H1 (cell line): ENCODE results near the gene HS6ST1.

Source experiments
- BRCA1 ChIP-seq: IDR thresholded peaks from 2 replicates; pipeline ENCODE4 v1.6.1; 2012; ENCODE audit warnings: low read depth, low read length, improper control_type of control experiment
- HDAC6 ChIP-seq: IDR thresholded peaks from one replicate; pipeline ENCODE4 v1.7.1; 2012; ENCODE audit warnings: low read depth, mild to moderate bottlenecking, inconsistent platforms, low read length, moderate library complexity
- KDM5A ChIP-seq: fragments of 200-600 bp; IDR thresholded peaks from 2 replicates; pipeline ENCODE4 v1.7.1; 2012; ENCODE audit warnings: mild to moderate bottlenecking, low read length, inconsistent platforms, mixed read lengths
- MAFK ChIP-seq: IDR thresholded peaks from 2 replicates; pipeline ENCODE4 v1.6.1; 2012; ENCODE audit warnings: low read depth, mild to moderate bottlenecking, improper control_type of control experiment, low read length
- MAX ChIP-seq: IDR thresholded peaks from 2 replicates; pipeline ENCODE4 v1.6.1; 2012; ENCODE audit warnings: inconsistent platforms
- TBP ChIP-seq: IDR thresholded peaks from 2 replicates; pipeline ENCODE4 v1.6.1; 2011; ENCODE audit warnings: low read depth, low read length, improper control_type of control experiment
- TF ChIP-seq, protein P1 (sequence below), 3 experiments: IDR thresholded peaks; 1 replicate in 2 of 3; 2 replicates in 1 of 3; pipeline versions ENCODE4 v1.5.1 to v1.6.1; 2011; ENCODE audit warnings: low read length in 3 of 3, mild to moderate bottlenecking in 3 of 3, inconsistent platforms in 2 of 3, low read depth in 1 of 3, moderate library complexity in 1 of 3; ENCODE audit not compliant: insufficient read depth in 1 of 3; ENCODE audit errors: control extremely low read depth in 1 of 3

GRCh38 chr2:128298846-128299507 lies 19.7 kb downstream of the HS6ST1 start:
- TF ChIP-seq, protein P1, sequence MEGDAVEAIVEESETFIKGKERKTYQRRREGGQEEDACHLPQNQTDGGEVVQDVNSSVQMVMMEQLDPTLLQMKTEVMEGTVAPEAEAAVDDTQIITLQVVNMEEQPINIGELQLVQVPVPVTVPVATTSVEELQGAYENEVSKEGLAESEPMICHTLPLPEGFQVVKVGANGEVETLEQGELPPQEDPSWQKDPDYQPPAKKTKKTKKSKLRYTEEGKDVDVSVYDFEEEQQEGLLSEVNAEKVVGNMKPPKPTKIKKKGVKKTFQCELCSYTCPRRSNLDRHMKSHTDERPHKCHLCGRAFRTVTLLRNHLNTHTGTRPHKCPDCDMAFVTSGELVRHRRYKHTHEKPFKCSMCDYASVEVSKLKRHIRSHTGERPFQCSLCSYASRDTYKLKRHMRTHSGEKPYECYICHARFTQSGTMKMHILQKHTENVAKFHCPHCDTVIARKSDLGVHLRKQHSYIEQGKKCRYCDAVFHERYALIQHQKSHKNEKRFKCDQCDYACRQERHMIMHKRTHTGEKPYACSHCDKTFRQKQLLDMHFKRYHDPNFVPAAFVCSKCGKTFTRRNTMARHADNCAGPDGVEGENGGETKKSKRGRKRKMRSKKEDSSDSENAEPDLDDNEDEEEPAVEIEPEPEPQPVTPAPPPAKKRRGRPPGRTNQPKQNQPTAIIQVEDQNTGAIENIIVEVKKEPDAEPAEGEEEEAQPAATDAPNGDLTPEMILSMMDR (IDR thresholded peaks at IDR 0.05; ENCODE audit: control extremely low read depth in 1 of 3, insufficient read depth in 1 of 3, low read depth in 1 of 3, low read length in 3 of 3), result no peak
- TF ChIP-seq TBP, result no peak
- TF ChIP-seq KDM5A, result no peak
- TF ChIP-seq MAX, result no peak
- no peak for TF ChIP-seq MAFK
- TF ChIP-seq BRCA1, result no peak
- TF ChIP-seq HDAC6, result no peak
